Spinal cord (tissue), 10 donors: ENCODE results near the gene CLEC7A. TPM values are rescaled to one million over a fixed set of nuclear protein-coding genes. Genes with fewer than 3 reads are reported as not detected.
A peak's percentile ranks its signal among the peaks of the same experiment; 100 is the strongest.

Source experiments
- DNase-seq, 6 donors: peaks; one replicate each; pipeline versions ENCODE4 v3.0.0 to v3.0.0-alpha.2; 2013 to 2015; ENCODE audit warnings: low spot score in 6 of 6, low read depth in 4 of 6
- H3K27ac ChIP-seq: one replicate; pipeline ENCODE4 v1.5.1; 2013; ENCODE audit warnings: low read depth, low read length, control low read depth
- H3K27me3 ChIP-seq: one replicate; pipeline ENCODE4 v1.6.1; 2013; ENCODE audit warnings: low read length; ENCODE audit not compliant: control insufficient read depth, insufficient read depth
- H3K36me3 ChIP-seq: one replicate; pipeline ENCODE4 v1.6.1; 2013; ENCODE audit warnings: low read length; ENCODE audit not compliant: control insufficient read depth, insufficient read depth
- H3K4me1 ChIP-seq: one replicate; pipeline ENCODE4 v1.6.1; 2013; ENCODE audit warnings: low read length; ENCODE audit not compliant: control insufficient read depth, insufficient read depth
- H3K4me3 ChIP-seq: one replicate; pipeline ENCODE4 v1.5.1; 2013; ENCODE audit warnings: low read depth, low read length, control low read depth
- H3K9me3 ChIP-seq: one replicate; pipeline ENCODE4 v1.6.1; 2013; ENCODE audit warnings: low read length; ENCODE audit not compliant: control insufficient read depth, insufficient read depth
- WGBS: methylation state at CpG from one replicate; pipeline ENCODE4 v1.1.5; 2013; ENCODE audit warnings: missing lambda C conversion rate; ENCODE audit not compliant: insufficient coverage; 5-methylcytosine and 5-hydroxymethylcytosine counted together
- polyA plus RNA-seq, 2 donors: library from polyadenylated mRNA; unstranded; fragments of 120-200 nt; gene quantifications; one replicate each; pipeline ENCODE4 v1.2.1, GENCODE V29; 2013; ENCODE audit not compliant: insufficient read length in 2 of 2
- total RNA-seq, 2 donors: library from RNA; depleted of rRNA in 1 of 2; stranded (reverse); fragments of 120-200 nt in 1 of 2; fragments of >200 nt in 1 of 2; gene quantifications; one replicate each; pipeline versions ENCODE4 v1.2.3 to v1.2.4, GENCODE V29; 2013 to 2014
- donor health status: healthy.

The CLEC7A gene
- total and polyA plus RNA-seq, 4 donors = 2.5 to 9.9 (median 4.6) TPM

GRCh38 chr12:10101648-10102220 is 28.3 kb downstream of the CLEC7A start:
- Histone ChIP-seq H3K9me3 (no peaks in the 10 kb centered on the region), H3K36me3 (no peaks in the 10 kb centered on the region), H3K4me1 (peaks cover 19% of the 10 kb centered on the region), H3K27me3 (no peaks in the 10 kb centered on the region), H3K4me3 (no peak overlapping the region), H3K27ac (no peak overlapping the region)
- no peak for DNase-seq
- WGBS = 100% methylated on average over 1 of the region's 1 CpG

GRCh38 chr12:10101042-10101579 is 28.9 kb downstream of the CLEC7A start:
- H3K36me3 ChIP-seq = no peaks in the 10 kb centered on the region
- no peaks in the 10 kb centered on the region for H3K27me3 ChIP-seq
- DNase-seq = peak in 4 of 6 donors; percentile 37 to 80 (median 52)
- H3K4me1 ChIP-seq = peaks cover 19% of the 10 kb centered on the region
- H3K4me3 ChIP-seq = no peak overlapping the region
- H3K27ac ChIP-seq = peak overlapping the region; percentile 63
- no peaks in the 10 kb centered on the region for H3K9me3 ChIP-seq
- 38% methylated on average over 4 of the region's 5 CpGs for WGBS

- H3K9me3 ChIP-seq = no peaks in the 10 kb centered on the region
- peak in 3 of 6 donors; percentile 4 to 73 (median 20) for DNase-seq
- H3K27ac ChIP-seq = peak within 1 kb of the TSS; percentile 75
- H3K36me3 ChIP-seq = no peaks in the 10 kb centered on the region
- 22% methylated on average over 7 of the region's 10 CpGs for WGBS
- peaks cover 19% of the 10 kb centered on the region for H3K4me1 ChIP-seq
- H3K4me3 ChIP-seq = peak within 1 kb of the TSS; percentile 27
- H3K27me3 ChIP-seq = no peaks in the 10 kb centered on the region
These were observed 31.2 kb downstream of the CLEC7A start, which contains the start of gene CLEC1A for GRCh38 chr12:10098791-10099190. TSS of gene CLEC1A (minus strand) at chr12:10098985. CDS start at chr12:10098922, 63 bp downstream.

- H3K4me3 ChIP-seq = peak overlapping the region; percentile 16
These were observed 32.5 kb downstream of the CLEC7A start for GRCh38 chr12:10097521-10097920.

GRCh38 chr12:10095971-10096370 is 34.0 kb downstream of the CLEC7A start:
- H3K27me3 ChIP-seq = no peaks in the 10 kb centered on the region
- H3K9me3 ChIP-seq = no peaks in the 10 kb centered on the region
- H3K27ac ChIP-seq = no peak overlapping the region
- H3K4me1 ChIP-seq = peaks cover 9% of the 10 kb centered on the region
- no peak overlapping the region for H3K4me3 ChIP-seq
- H3K36me3 ChIP-seq = no peaks in the 10 kb centered on the region
- WGBS = 100% methylated on average over 3 of the region's 3 CpGs
- DNase-seq = no peak

More at GRCh38 chr12:10097521-10097920, 32.5 kb downstream of the CLEC7A start:
- no CpG with 5 or more reads among the region's 3 CpGs for WGBS
- Histone ChIP-seq H3K36me3 (no peaks in the 10 kb centered on the region), H3K27me3 (no peaks in the 10 kb centered on the region), H3K27ac (peak overlapping the region; percentile 75), H3K4me1 (peaks cover 19% of the 10 kb centered on the region), H3K9me3 (no peaks in the 10 kb centered on the region)
- DNase-seq = peak in 1 of 6 donors; percentile 13

- Histone ChIP-seq H3K9me3 (no peaks in the 10 kb centered on the region), H3K4me1 (peaks cover 4% of the 10 kb centered on the region), H3K27me3 (no peaks in the 10 kb centered on the region), H3K36me3 (no peaks in the 10 kb centered on the region), H3K27ac (no peak overlapping the region), H3K4me3 (no peak overlapping the region)
- 83% methylated on average over 1 of the region's 4 CpGs for WGBS
- DNase-seq = no peak
These were observed 35.2 kb downstream of the CLEC7A start for GRCh38 chr12:10094646-10095395.

- no peak for DNase-seq
- Histone ChIP-seq H3K27me3 (no peaks in the 10 kb centered on the region), H3K9me3 (no peaks in the 10 kb centered on the region), H3K36me3 (no peaks in the 10 kb centered on the region), H3K4me3 (no peak overlapping the region), H3K27ac (no peak overlapping the region), H3K4me1 (no peaks in the 10 kb centered on the region)
- WGBS = 80% methylated on average over 3 of the region's 8 CpGs
These were observed 40.8 kb downstream of the CLEC7A start for GRCh38 chr12:10088955-10089900.

- H3K27me3 ChIP-seq = no peaks in the 10 kb centered on the region
- no peaks in the 10 kb centered on the region for H3K9me3 ChIP-seq
- no peak overlapping the region for H3K27ac ChIP-seq
- H3K4me3 ChIP-seq = no peak overlapping the region
- no peaks in the 10 kb centered on the region for H3K4me1 ChIP-seq
- DNase-seq = no peak
- no peaks in the 10 kb centered on the region for H3K36me3 ChIP-seq
These were observed 42.0 kb downstream of the CLEC7A start for GRCh38 chr12:10088031-10088430.

- H3K36me3 ChIP-seq = no peaks in the 10 kb centered on the region
- no peaks in the 10 kb centered on the region for H3K9me3 ChIP-seq
- H3K27ac ChIP-seq = no peak overlapping the region
- no peak for DNase-seq
- H3K4me1 ChIP-seq = no peaks in the 10 kb centered on the region
- WGBS = no CpG with 5 or more reads among the region's 3 CpGs
- no peak overlapping the region for H3K4me3 ChIP-seq
- H3K27me3 ChIP-seq = no peaks in the 10 kb centered on the region
These were observed 43.6 kb downstream of the CLEC7A start for GRCh38 chr12:10086387-10086786.
